Neural progenitor cell (in vitro differentiated cells): ENCODE data around the gene ACTL10. TPM values are rescaled to one million over a fixed set of nuclear protein-coding genes. Genes with fewer than 3 reads are reported as not detected.
"Not testable (repeated sequence)": the region's sequence is repeated elsewhere in the genome, so short reads cannot be mapped to it uniquely, and the experiment has no call there.

ENCODE experiments used
- DNase-seq: peaks from one replicate; pipeline ENCODE4 v3.0.0-alpha.2; 2016; ENCODE audit warnings: low spot score
- H2AFZ ChIP-seq: fragments of 200-600 bp; sonication (generic); replicated peaks from 2 replicates; pipeline ENCODE4 v1.6.1; 2016; ENCODE audit warnings: antibody characterized with exemption
- H3F3A ChIP-seq: fragments of 200-600 bp; sonication (generic); 2 replicates; pipeline ENCODE4 v1.6.1; 2016; ENCODE audit warnings: antibody characterized with exemption, low read depth
- H3K27ac ChIP-seq: fragments of 200-600 bp; sonication (generic); 2 replicates; pipeline ENCODE4 v1.5.1; 2016; ENCODE audit warnings: mild to moderate bottlenecking
- H3K27me3 ChIP-seq: fragments of 200-600 bp; sonication (generic); 2 replicates; pipeline ENCODE4 v1.6.1; 2016; ENCODE audit warnings: mild to moderate bottlenecking, moderate library complexity
- H3K36me3 ChIP-seq: fragments of 200-600 bp; sonication (generic); 2 replicates; pipeline ENCODE4 v1.5.1; 2016
- H3K4me1 ChIP-seq: fragments of 200-600 bp; sonication (generic); 2 replicates; pipeline ENCODE4 v1.6.1; 2016; ENCODE audit warnings: mixed run types
- H3K4me2 ChIP-seq: fragments of 200-600 bp; sonication (generic); 2 replicates; pipeline ENCODE4 v1.6.1; 2016
- H3K4me3 ChIP-seq: fragments of 200-600 bp; sonication (generic); 2 replicates; pipeline ENCODE4 v1.5.1; 2016
- H3K79me2 ChIP-seq: fragments of 200-600 bp; sonication (generic); 2 replicates; pipeline ENCODE4 v1.6.1; 2016; ENCODE audit warnings: low read depth
- H3K9ac ChIP-seq: fragments of 200-600 bp; sonication (generic); 2 replicates; pipeline ENCODE4 v1.6.1; 2016
- H3K9me3 ChIP-seq: fragments of 200-600 bp; sonication (generic); 2 replicates; pipeline ENCODE4 v1.5.1; 2016; ENCODE audit warnings: low read depth
- H4K20me1 ChIP-seq: fragments of 200-600 bp; sonication (generic); 2 replicates; pipeline ENCODE4 v1.6.1; 2016; ENCODE audit warnings: low read depth
- H3K27ac Mint-ChIP-seq: 3 replicates; pipeline ENCODE4 v1.8.0; 2021; ENCODE audit warnings: mixed read lengths
- H3K27me3 Mint-ChIP-seq: 2 replicates; pipeline ENCODE4 v1.8.0; 2022; ENCODE audit warnings: low read depth, mild to moderate bottlenecking, inconsistent platforms, moderate library complexity, mixed read lengths; ENCODE audit not compliant: insufficient read depth
- H3K36me3 Mint-ChIP-seq: 3 replicates; pipeline ENCODE4 v1.8.0; 2021; ENCODE audit warnings: mixed read lengths
- H3K4me1 Mint-ChIP-seq: 3 replicates; pipeline ENCODE4 v1.8.0; 2021; ENCODE audit warnings: mixed read lengths
- H3K4me3 Mint-ChIP-seq: 3 replicates; pipeline ENCODE4 v1.8.0; 2021; ENCODE audit warnings: mild to moderate bottlenecking, moderate library complexity, mixed read lengths
- H3K9me3 Mint-ChIP-seq: 3 replicates; pipeline ENCODE4 v1.8.0; 2020; ENCODE audit warnings: mixed read lengths
- CTCF ChIP-seq: fragments of 200-600 bp; sonication (generic); IDR thresholded peaks from 2 replicates; pipeline ENCODE4 v1.5.1; 2017; ENCODE audit warnings: antibody characterized with exemption, mild to moderate bottlenecking
- EZH2 ChIP-seq: fragments of 200-600 bp; sonication (generic); IDR thresholded peaks from 2 replicates; pipeline ENCODE4 v1.6.1; 2017; ENCODE audit warnings: antibody characterized with exemption, mild to moderate bottlenecking, moderate library complexity
- EZH2phosphoT487 ChIP-seq: fragments of 200-600 bp; sonication (generic); IDR thresholded peaks from 2 replicates; pipeline ENCODE4 v1.6.1; 2017; ENCODE audit warnings: antibody characterized with exemption
- total RNA-seq: library from RNA; depleted of rRNA; stranded (reverse); fragments of >200 nt; gene quantifications from 2 replicates; pipeline ENCODE4 v1.2.3, GENCODE V29; 2015; ENCODE audit warnings: low replicate concordance

ACTL10 gene
- total RNA-seq, 1 donor from 2014 or later = not detected

- H3K27me3 ChIP-seq = no peaks in the 10 kb centered on the region
- no peak overlapping the region for H3K27ac ChIP-seq
- no peaks in the 10 kb centered on the region for H3K9me3 Mint-ChIP-seq
- no peak for DNase-seq
- H3K4me3 ChIP-seq = no peak overlapping the region
- H3K4me3 Mint-ChIP-seq = no peak overlapping the region
- no peaks in the 10 kb centered on the region for H3K79me2 ChIP-seq
- no peak overlapping the region for H3K4me2 ChIP-seq
- no peaks in the 10 kb centered on the region for H4K20me1 ChIP-seq
- H3K36me3 Mint-ChIP-seq = peaks cover 26% of the 10 kb centered on the region
- H3K9ac ChIP-seq = no peak overlapping the region
- H3K4me1 Mint-ChIP-seq = no peaks in the 10 kb centered on the region
- no peaks in the 10 kb centered on the region for H3K4me1 ChIP-seq
- no peak overlapping the region for H3K27ac Mint-ChIP-seq
- no peaks in the 10 kb centered on the region for H3F3A ChIP-seq
- no peak overlapping the region for H2AFZ ChIP-seq
- peaks cover 4% of the 10 kb centered on the region for H3K27me3 Mint-ChIP-seq
- no peaks in the 10 kb centered on the region for H3K36me3 ChIP-seq
- no peak for TF ChIP-seq EZH2
- TF ChIP-seq CTCF = no peak
- TF ChIP-seq EZH2phosphoT487 = no peak
- no peaks in the 10 kb centered on the region for H3K9me3 ChIP-seq
Measured at GRCh38 chr20:33629533-33629932, 37.2 kb upstream of the ACTL10 start.

- H3F3A ChIP-seq = no peaks in the 10 kb centered on the region
- no peak overlapping the region for H3K9ac ChIP-seq
- no peak overlapping the region for H3K4me3 Mint-ChIP-seq
- H3K4me1 Mint-ChIP-seq = no peaks in the 10 kb centered on the region
- peaks cover 25% of the 10 kb centered on the region for H3K36me3 Mint-ChIP-seq
- no peaks in the 10 kb centered on the region for H3K36me3 ChIP-seq
- no peak overlapping the region for H3K27ac Mint-ChIP-seq
- H3K27me3 ChIP-seq = no peaks in the 10 kb centered on the region
- no peaks in the 10 kb centered on the region for H4K20me1 ChIP-seq
- no peak overlapping the region for H3K4me2 ChIP-seq
- H3K9me3 Mint-ChIP-seq = no peaks in the 10 kb centered on the region
- no peaks in the 10 kb centered on the region for H3K4me1 ChIP-seq
- H3K9me3 ChIP-seq = no peaks in the 10 kb centered on the region
- no peaks in the 10 kb centered on the region for H3K79me2 ChIP-seq
- peaks cover 4% of the 10 kb centered on the region for H3K27me3 Mint-ChIP-seq
- TF ChIP-seq CTCF (no peak), EZH2phosphoT487 (no peak), EZH2 (no peak)
- no peak overlapping the region for H3K27ac ChIP-seq
- H3K4me3 ChIP-seq = no peak overlapping the region
- H2AFZ ChIP-seq = no peak overlapping the region
- DNase-seq = no peak
Measured at GRCh38 chr20:33629979-33630378, 36.8 kb upstream of the ACTL10 start.

- Histone ChIP-seq H2AFZ (no peak overlapping the region), H3K27ac (no peak overlapping the region), H3K9ac (no peak overlapping the region), H3K27me3 (no peaks in the 10 kb centered on the region), H3F3A (no peaks in the 10 kb centered on the region), H4K20me1 (no peaks in the 10 kb centered on the region), H3K4me1 (no peaks in the 10 kb centered on the region), H3K79me2 (no peaks in the 10 kb centered on the region), H3K36me3 (no peaks in the 10 kb centered on the region), H3K4me2 (no peak overlapping the region), H3K4me3 (no peak overlapping the region), H3K9me3 (no peaks in the 10 kb centered on the region)
- DNase-seq = no peak
- Mint-ChIP-seq H3K27ac (no peak overlapping the region), H3K27me3 (peaks cover 4% of the 10 kb centered on the region), H3K36me3 (peaks cover 22% of the 10 kb centered on the region), H3K4me1 (no peaks in the 10 kb centered on the region), H3K4me3 (no peak overlapping the region), H3K9me3 (no peaks in the 10 kb centered on the region)
- no peak for TF ChIP-seq CTCF
- TF ChIP-seq EZH2phosphoT487 = no peak
- TF ChIP-seq EZH2 = no peak
Measured at GRCh38 chr20:33630507-33630906, 36.2 kb upstream of the ACTL10 start.

- H3K9me3 ChIP-seq, H3K27me3 Mint-ChIP-seq, H3K27me3 ChIP-seq, H2AFZ ChIP-seq, H3K9me3 Mint-ChIP-seq, H4K20me1 ChIP-seq, DNase-seq, H3K4me1 Mint-ChIP-seq, H3K4me2 ChIP-seq, H3K9ac ChIP-seq, H3K4me3 Mint-ChIP-seq, H3K79me2 ChIP-seq, H3K27ac Mint-ChIP-seq, H3K36me3 ChIP-seq, H3K27ac ChIP-seq, H3F3A ChIP-seq, H3K4me1 ChIP-seq, H3K4me3 ChIP-seq: not testable (repeated sequence)
- peaks cover 24% of the 10 kb centered on the region for H3K36me3 Mint-ChIP-seq
Measured at GRCh38 chr20:33631910-33632309, 34.8 kb upstream of the ACTL10 start.
